Memory B cell (primary cell): ENCODE results near the gene PTPN14.
"Not testable (repeated sequence)": the region's sequence is repeated elsewhere in the genome, so short reads cannot be mapped to it uniquely, and the experiment has no call there.

Source experiments
- ATAC-seq: fragments of 150-1000 bp; cut with Tn5 transposase; 2 replicates; pipeline ENCODE4 v1.10.0; 2021; ENCODE audit warnings: low read depth, mild to moderate bottlenecking, moderate library complexity
- DNase-seq, 2 donors: peaks; one replicate each; pipeline ENCODE4 v3.0.0; 2022; ENCODE audit warnings: low spot score in 2 of 2
- H3K27ac Mint-ChIP-seq: one replicate; pipeline ENCODE4 v1.8.0; 2022; ENCODE audit warnings: mild to moderate bottlenecking, moderate library complexity, mixed read lengths
- H3K27me3 Mint-ChIP-seq: one replicate; pipeline ENCODE4 v1.8.0; 2022; ENCODE audit warnings: mixed read lengths
- H3K36me3 Mint-ChIP-seq: one replicate; pipeline ENCODE4 v1.8.0; 2022; ENCODE audit warnings: mild to moderate bottlenecking, mixed read lengths
- H3K4me1 Mint-ChIP-seq: one replicate; pipeline ENCODE4 v1.8.0; 2022; ENCODE audit warnings: mixed read lengths
- H3K4me3 Mint-ChIP-seq: one replicate; pipeline ENCODE4 v1.8.0; 2022; ENCODE audit warnings: mild to moderate bottlenecking, moderate library complexity, mixed read lengths
- H3K9me3 Mint-ChIP-seq: one replicate; pipeline ENCODE4 v1.8.0; 2022; ENCODE audit warnings: mixed read lengths

Gene PTPN14

GRCh38 chr1:214576120-214576519, 24.7 kb upstream of the PTPN14 start:
- not testable (repeated sequence) for H3K4me1 Mint-ChIP-seq, ATAC-seq, H3K9me3 Mint-ChIP-seq, H3K4me3 Mint-ChIP-seq, H3K27ac Mint-ChIP-seq, DNase-seq, H3K27me3 Mint-ChIP-seq, H3K36me3 Mint-ChIP-seq

- Mint-ChIP-seq H3K4me1 (peaks cover 3% of the 10 kb centered on the region), H3K36me3 (peaks cover 8% of the 10 kb centered on the region), H3K27me3 (peaks cover 3% of the 10 kb centered on the region), H3K4me3 (no peak overlapping the region), H3K9me3 (peaks cover 9% of the 10 kb centered on the region), H3K27ac (no peak overlapping the region)
- DNase-seq: no peak
- ATAC-seq: no peak
Measured at GRCh38 chr1:214574598-214575411, 23.4 kb upstream of the PTPN14 start.

GRCh38 chr1:214573386-214574318, 22.2 kb upstream of the PTPN14 start:
- peaks cover 9% of the 10 kb centered on the region for H3K9me3 Mint-ChIP-seq
- peaks cover 6% of the 10 kb centered on the region for H3K27me3 Mint-ChIP-seq
- no peak for DNase-seq
- H3K4me1 Mint-ChIP-seq: no peaks in the 10 kb centered on the region
- no peak for ATAC-seq
- H3K36me3 Mint-ChIP-seq: peaks cover 8% of the 10 kb centered on the region
- no peak overlapping the region for H3K4me3 Mint-ChIP-seq
- H3K27ac Mint-ChIP-seq: no peak overlapping the region

GRCh38 chr1:214571281-214571680, 19.9 kb upstream of the PTPN14 start:
- Mint-ChIP-seq H3K27ac (no peak overlapping the region), H3K27me3 (peaks cover 6% of the 10 kb centered on the region), H3K9me3 (peaks cover 5% of the 10 kb centered on the region), H3K36me3 (peaks cover 5% of the 10 kb centered on the region), H3K4me1 (no peaks in the 10 kb centered on the region), H3K4me3 (no peak overlapping the region)
- DNase-seq (no peak), ATAC-seq (no peak)

GRCh38 chr1:214570442-214570841, 19.0 kb upstream of the PTPN14 start:
- ATAC-seq: no peak
- peaks cover 4% of the 10 kb centered on the region for H3K27me3 Mint-ChIP-seq

GRCh38 chr1:214569357-214570004, 18.1 kb upstream of the PTPN14 start:
- Mint-ChIP-seq H3K27me3 (peaks cover 4% of the 10 kb centered on the region), H3K36me3 (no peaks in the 10 kb centered on the region), H3K9me3 (no peaks in the 10 kb centered on the region), H3K4me3 (no peak overlapping the region), H3K27ac (no peak overlapping the region), H3K4me1 (no peaks in the 10 kb centered on the region)
- DNase-seq (no peak), ATAC-seq (no peak)

More at GRCh38 chr1:214570442-214570841, 19.0 kb upstream of the PTPN14 start:
- H3K9me3 Mint-ChIP-seq: no peaks in the 10 kb centered on the region
- no peak overlapping the region for H3K27ac Mint-ChIP-seq
- H3K36me3 Mint-ChIP-seq: no peaks in the 10 kb centered on the region
- no peak for DNase-seq
- H3K4me1 Mint-ChIP-seq: no peaks in the 10 kb centered on the region
- H3K4me3 Mint-ChIP-seq: no peak overlapping the region

GRCh38 chr1:214568328-214568727, 16.9 kb upstream of the PTPN14 start:
- H3K27ac Mint-ChIP-seq: no peak overlapping the region
- no peaks in the 10 kb centered on the region for H3K9me3 Mint-ChIP-seq
- DNase-seq: no peak
- no peak overlapping the region for H3K4me3 Mint-ChIP-seq
- no peaks in the 10 kb centered on the region for H3K4me1 Mint-ChIP-seq
- H3K27me3 Mint-ChIP-seq: peaks cover 4% of the 10 kb centered on the region
- no peaks in the 10 kb centered on the region for H3K36me3 Mint-ChIP-seq
- ATAC-seq: no peak

GRCh38 chr1:214567481-214567980, 16.1 kb upstream of the PTPN14 start:
- Mint-ChIP-seq H3K36me3 (no peaks in the 10 kb centered on the region), H3K27ac (no peak overlapping the region), H3K4me3 (no peak overlapping the region), H3K9me3 (no peaks in the 10 kb centered on the region), H3K4me1 (no peaks in the 10 kb centered on the region), H3K27me3 (peaks cover 4% of the 10 kb centered on the region)
- DNase-seq: no peak
- ATAC-seq: no peak

- H3K4me1 Mint-ChIP-seq: no peaks in the 10 kb centered on the region
- H3K36me3 Mint-ChIP-seq: no peaks in the 10 kb centered on the region
- H3K27ac Mint-ChIP-seq: no peak overlapping the region
- no peak for DNase-seq
- H3K27me3 Mint-ChIP-seq: peaks cover 8% of the 10 kb centered on the region
- ATAC-seq: no peak
- H3K4me3 Mint-ChIP-seq: no peak overlapping the region
- H3K9me3 Mint-ChIP-seq: no peaks in the 10 kb centered on the region
Measured at GRCh38 chr1:214566158-214567104, 15.0 kb upstream of the PTPN14 start.

GRCh38 chr1:214565310-214565709, 13.9 kb upstream of the PTPN14 start:
- Mint-ChIP-seq H3K27me3 (peaks cover 11% of the 10 kb centered on the region), H3K9me3 (no peaks in the 10 kb centered on the region), H3K4me3 (no peak overlapping the region), H3K27ac (no peak overlapping the region), H3K4me1 (no peaks in the 10 kb centered on the region), H3K36me3 (no peaks in the 10 kb centered on the region)
- no peak for ATAC-seq
- no peak for DNase-seq

GRCh38 chr1:214563881-214564280, 12.5 kb upstream of the PTPN14 start:
- no peaks in the 10 kb centered on the region for H3K36me3 Mint-ChIP-seq
- peaks cover 10% of the 10 kb centered on the region for H3K27me3 Mint-ChIP-seq
- DNase-seq (no peak), ATAC-seq (no peak)
- no peak overlapping the region for H3K27ac Mint-ChIP-seq
- H3K4me3 Mint-ChIP-seq: no peak overlapping the region
- H3K9me3 Mint-ChIP-seq: no peaks in the 10 kb centered on the region
- no peaks in the 10 kb centered on the region for H3K4me1 Mint-ChIP-seq

- DNase-seq: no peak
- no peak for ATAC-seq
- no peak overlapping the region for H3K27ac Mint-ChIP-seq
- no peaks in the 10 kb centered on the region for H3K4me1 Mint-ChIP-seq
- H3K27me3 Mint-ChIP-seq: peaks cover 10% of the 10 kb centered on the region
- no peak overlapping the region for H3K4me3 Mint-ChIP-seq
- no peaks in the 10 kb centered on the region for H3K9me3 Mint-ChIP-seq
- no peaks in the 10 kb centered on the region for H3K36me3 Mint-ChIP-seq
Measured at GRCh38 chr1:214557952-214558735, 6.7 kb upstream of the PTPN14 start.
